Panc1 (cell line): ENCODE measurements around the gene SLX9.

ENCODE experiments used
- POLR2AphosphoS5 ChIP-seq: IDR thresholded peaks from 2 replicates; pipeline ENCODE4 v1.6.1; 2012; ENCODE audit warnings: mild to moderate bottlenecking, low read depth, low read length, moderate library complexity
- SIN3A ChIP-seq: IDR thresholded peaks from 2 replicates; pipeline ENCODE4 v1.6.1; 2012; ENCODE audit warnings: low read depth, mild to moderate bottlenecking, low read length, moderate library complexity, borderline replicate concordance; ENCODE audit not compliant: insufficient read depth
- TCF7L2 ChIP-seq: IDR thresholded peaks from 2 replicates; pipeline ENCODE4 v1.6.1; 2011; ENCODE audit warnings: mild to moderate bottlenecking, low read depth, low read length, inconsistent platforms
- TF ChIP-seq, protein P1 (sequence below): fragments of 450-650 bp; IDR thresholded peaks from 2 replicates; pipeline ENCODE4 v1.5.1; 2017; ENCODE audit warnings: mild to moderate bottlenecking
- TF ChIP-seq, protein P2 (sequence below), 2 experiments: IDR thresholded peaks; 2 replicates each; pipeline ENCODE4 v1.6.1; 2011 to 2012; ENCODE audit warnings: low read depth in 2 of 2, control low read depth in 1 of 2, low read length in 1 of 2, mild to moderate bottlenecking in 1 of 2, moderate library complexity in 1 of 2; ENCODE audit not compliant: insufficient read depth in 1 of 2

DNA sequence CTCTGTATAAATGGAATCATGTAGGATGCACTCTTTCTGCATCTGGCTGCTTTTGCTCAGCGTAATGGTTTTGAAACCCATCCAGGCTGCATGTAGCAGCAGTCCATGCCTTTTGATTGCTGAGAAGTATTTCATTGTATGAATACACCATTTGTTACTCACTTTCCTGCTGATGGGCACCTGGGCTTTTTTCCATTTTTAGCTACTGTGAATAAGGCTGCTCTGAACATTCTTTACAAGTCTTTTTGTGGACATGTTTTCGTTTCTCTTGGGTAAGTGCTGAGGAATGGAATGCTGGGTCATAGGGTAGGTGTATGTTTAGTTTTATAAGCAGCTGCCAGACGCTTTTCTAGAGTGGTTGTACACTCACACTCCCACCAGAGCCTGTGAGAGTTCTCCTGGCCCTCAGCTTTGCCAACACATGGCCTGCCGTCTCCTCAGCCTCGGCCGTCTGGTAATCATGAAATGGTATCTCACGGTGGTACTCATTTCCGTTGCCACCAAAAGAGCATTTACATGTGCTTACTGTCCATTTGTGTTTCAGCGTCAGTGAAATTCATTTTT is 22.7 kb downstream of the SLX9 start:
- TF ChIP-seq, protein P1, sequence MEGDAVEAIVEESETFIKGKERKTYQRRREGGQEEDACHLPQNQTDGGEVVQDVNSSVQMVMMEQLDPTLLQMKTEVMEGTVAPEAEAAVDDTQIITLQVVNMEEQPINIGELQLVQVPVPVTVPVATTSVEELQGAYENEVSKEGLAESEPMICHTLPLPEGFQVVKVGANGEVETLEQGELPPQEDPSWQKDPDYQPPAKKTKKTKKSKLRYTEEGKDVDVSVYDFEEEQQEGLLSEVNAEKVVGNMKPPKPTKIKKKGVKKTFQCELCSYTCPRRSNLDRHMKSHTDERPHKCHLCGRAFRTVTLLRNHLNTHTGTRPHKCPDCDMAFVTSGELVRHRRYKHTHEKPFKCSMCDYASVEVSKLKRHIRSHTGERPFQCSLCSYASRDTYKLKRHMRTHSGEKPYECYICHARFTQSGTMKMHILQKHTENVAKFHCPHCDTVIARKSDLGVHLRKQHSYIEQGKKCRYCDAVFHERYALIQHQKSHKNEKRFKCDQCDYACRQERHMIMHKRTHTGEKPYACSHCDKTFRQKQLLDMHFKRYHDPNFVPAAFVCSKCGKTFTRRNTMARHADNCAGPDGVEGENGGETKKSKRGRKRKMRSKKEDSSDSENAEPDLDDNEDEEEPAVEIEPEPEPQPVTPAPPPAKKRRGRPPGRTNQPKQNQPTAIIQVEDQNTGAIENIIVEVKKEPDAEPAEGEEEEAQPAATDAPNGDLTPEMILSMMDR, result no peak
- no peak for TF ChIP-seq SIN3A
- TF ChIP-seq, protein P2, sequence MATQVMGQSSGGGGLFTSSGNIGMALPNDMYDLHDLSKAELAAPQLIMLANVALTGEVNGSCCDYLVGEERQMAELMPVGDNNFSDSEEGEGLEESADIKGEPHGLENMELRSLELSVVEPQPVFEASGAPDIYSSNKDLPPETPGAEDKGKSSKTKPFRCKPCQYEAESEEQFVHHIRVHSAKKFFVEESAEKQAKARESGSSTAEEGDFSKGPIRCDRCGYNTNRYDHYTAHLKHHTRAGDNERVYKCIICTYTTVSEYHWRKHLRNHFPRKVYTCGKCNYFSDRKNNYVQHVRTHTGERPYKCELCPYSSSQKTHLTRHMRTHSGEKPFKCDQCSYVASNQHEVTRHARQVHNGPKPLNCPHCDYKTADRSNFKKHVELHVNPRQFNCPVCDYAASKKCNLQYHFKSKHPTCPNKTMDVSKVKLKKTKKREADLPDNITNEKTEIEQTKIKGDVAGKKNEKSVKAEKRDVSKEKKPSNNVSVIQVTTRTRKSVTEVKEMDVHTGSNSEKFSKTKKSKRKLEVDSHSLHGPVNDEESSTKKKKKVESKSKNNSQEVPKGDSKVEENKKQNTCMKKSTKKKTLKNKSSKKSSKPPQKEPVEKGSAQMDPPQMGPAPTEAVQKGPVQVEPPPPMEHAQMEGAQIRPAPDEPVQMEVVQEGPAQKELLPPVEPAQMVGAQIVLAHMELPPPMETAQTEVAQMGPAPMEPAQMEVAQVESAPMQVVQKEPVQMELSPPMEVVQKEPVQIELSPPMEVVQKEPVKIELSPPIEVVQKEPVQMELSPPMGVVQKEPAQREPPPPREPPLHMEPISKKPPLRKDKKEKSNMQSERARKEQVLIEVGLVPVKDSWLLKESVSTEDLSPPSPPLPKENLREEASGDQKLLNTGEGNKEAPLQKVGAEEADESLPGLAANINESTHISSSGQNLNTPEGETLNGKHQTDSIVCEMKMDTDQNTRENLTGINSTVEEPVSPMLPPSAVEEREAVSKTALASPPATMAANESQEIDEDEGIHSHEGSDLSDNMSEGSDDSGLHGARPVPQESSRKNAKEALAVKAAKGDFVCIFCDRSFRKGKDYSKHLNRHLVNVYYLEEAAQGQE (IDR thresholded peaks at IDR 0.05; ENCODE audit: insufficient read depth in 1 of 2, low read depth in 2 of 2, low read length in 1 of 2), result no peak
- no peak for TF ChIP-seq POLR2AphosphoS5
- TF ChIP-seq TCF7L2, result no peak
